GM19035 (cell line): ENCODE data around the gene RNF212B.
"Not testable (repeated sequence)": the region's sequence is repeated elsewhere in the genome, so short reads cannot be mapped to it uniquely, and the experiment has no call there.

Experiments used
- ATAC-seq: cut with Tn5 transposase; IDR thresholded peaks from one replicate; pipeline ENCODE4 v1.9.1; 2021; ENCODE audit not compliant: unreplicated experiment

The RNF212B gene

DNA sequence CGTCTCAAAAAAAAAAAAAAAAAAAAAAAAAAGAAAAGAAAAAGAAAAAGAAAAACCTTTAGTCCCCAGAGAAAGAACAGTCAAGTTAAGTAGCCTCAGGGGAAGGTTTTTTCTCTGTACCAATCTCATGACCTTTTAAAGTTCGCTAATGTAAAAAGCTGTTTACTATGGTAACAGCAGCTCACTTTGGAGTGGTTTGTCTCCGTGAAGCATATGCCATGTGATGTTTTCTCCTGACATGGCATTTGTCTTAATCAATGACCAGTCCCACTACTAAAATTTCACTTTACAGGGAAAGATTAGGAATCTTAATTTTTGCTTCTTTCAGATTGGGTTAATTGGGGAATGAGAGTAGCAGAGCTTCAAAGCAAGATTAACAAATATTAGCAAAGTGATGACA is 4.3 kb downstream of the RNF212B start:
- no peak for ATAC-seq

DNA sequence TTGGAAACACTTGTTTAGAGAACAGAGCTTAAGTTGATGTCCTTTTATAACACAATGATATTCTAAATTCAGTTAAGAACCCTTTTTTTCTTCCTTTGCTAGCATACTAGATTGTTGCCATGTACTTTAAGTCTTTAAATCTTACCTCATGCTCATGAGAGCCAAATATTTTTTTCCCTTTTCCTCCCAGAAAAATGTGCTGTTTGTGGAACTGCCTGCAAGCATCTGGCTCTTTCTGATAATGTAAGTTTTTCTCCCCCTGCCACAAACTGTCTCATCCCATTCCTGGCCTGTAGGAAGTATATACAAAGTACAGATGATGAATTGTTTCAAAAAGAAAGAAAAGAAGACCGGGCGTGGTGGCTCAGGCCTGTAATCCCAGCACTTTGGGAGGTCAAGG is 5.3 kb downstream of the RNF212B start:
- no peak for ATAC-seq

DNA sequence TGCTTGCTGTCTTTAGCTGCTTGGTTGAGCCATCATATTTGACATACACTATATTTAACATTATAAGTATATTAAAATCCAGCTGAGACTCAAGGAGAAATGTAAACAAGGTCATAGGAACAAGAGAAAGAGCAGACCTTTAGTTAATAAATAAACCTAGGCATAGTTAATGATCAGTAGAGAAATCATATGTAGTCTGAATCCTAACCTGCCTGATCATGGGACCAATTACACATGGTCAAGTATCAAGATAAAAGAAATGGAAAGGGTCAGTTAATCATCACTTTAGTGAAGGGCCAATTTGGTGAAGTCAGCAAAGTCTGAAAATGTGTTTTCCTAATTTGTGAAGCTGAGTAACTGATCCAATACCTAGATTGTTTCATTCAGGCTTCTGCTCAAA is 7.5 kb downstream of the RNF212B start:
- no peak for ATAC-seq

DNA sequence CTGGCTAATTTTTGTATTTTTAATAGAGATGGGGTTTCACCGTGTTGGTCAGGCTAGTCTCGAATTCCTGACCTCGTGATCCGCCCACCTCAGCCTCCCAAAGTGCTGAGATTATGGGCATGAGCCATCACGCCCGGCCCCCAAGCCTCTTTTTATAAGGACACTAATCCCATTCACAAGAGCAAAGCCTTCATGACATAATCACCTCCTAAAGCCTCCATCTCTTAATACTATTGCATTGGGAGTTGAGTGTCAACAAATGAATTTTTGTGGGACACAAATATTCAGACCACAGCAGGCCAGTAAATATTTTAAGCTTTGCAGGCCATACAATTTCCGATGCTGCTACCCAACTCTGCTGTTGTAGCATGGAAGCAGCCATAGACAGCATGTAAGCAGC is 10.9 kb downstream of the RNF212B start:
- ATAC-seq = no peak

DNA sequence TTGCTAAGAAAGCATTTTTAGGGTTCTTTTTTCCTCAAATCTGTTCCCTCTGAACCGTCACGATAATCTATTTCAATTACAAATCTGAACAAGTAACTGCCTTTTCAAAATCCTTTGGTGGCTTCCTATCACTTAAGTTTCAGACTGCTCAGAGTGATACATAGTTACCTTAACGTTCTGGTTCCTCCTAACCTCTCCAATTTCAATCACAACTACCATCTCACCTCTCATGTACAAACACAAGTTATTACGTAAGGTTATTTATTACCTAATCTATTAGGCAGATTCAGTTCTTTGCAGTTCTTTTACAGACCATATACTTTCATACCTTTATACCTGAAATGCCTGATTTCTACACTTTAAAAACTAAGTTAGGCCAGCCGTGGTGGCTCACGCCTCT is 12.1 kb downstream of the RNF212B start:
- no peak for ATAC-seq

DNA sequence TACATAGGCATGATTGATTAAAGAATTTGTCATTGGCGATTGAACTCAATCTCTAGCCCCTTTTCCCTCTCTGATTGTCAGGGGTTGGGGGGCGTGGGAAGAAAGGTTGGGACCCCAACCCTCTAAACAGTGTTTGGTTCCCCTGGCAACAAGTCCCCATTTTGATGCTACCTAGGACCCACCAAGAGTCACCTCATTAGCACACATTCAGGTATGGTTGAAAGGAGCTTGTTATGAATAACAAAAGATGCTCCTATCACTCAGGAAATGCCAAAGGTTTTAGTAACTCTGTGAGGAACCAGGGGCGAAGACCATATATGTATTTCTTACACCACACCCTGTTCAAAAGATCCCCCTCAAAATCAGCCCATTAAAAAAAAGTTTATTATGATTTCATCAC is 14.3 kb downstream of the RNF212B start:
- no peak for ATAC-seq

DNA sequence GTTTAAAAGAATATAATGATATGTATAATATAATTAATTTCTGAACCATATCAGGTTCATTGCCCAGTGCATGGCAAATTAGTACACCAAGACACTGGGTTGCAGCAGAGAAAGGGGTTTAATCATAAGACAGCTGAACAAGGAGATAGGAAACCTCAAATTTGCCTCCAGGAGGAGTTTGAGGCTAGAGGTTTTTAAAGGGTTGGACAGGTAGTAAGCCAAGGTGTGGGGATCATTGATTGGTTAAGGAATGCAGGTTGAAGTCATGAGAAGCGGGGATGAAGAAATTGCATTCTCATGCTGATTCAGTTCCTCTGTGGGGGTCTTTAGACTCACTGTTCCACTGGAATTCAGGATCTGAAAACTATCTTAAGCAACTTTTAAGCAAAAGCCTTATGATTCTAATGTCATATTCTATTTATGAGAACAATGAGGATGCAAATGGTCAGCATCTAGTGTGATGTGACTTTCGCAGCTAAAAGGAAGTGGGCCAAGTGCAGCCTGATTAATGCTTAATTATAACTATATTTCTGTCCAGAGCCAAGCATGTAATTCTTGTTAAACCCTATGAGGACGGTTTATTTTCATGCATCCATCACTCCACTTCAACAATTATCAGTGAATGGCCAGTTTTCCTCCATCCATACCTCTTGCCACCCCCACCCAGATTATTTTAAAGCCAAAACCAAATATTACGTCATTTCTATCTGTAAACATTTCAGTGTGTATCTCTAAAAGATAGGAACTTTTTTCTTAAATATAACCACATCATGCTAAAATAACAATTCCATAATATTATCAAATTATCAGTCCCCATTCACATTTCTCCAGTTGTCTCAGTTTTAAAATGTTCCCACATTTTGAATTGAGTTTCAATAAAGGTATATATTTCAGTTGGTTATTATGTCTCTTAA is 14.9 kb downstream of the RNF212B start:
- ATAC-seq = no peak

DNA sequence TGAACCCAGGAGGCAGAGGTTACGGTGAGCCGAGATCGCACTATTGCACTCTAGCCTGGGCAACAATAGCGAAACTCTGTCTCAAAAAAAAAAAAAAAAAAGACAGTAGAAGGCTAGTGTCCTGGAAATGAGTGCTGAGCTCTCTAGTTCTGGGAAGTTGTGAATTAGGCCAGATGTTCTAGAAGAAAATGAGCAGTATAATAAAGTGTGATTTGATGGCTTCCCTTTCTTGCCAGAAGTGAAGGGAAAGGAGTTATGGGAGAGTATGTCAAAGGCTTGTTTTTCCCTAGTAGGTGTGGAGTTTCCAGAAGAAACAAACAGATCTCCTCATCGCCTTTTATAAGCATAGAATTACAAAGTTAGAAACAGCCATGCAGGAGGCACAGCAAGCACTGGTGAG is 20.5 kb downstream of the RNF212B start:
- ATAC-seq = no peak

DNA sequence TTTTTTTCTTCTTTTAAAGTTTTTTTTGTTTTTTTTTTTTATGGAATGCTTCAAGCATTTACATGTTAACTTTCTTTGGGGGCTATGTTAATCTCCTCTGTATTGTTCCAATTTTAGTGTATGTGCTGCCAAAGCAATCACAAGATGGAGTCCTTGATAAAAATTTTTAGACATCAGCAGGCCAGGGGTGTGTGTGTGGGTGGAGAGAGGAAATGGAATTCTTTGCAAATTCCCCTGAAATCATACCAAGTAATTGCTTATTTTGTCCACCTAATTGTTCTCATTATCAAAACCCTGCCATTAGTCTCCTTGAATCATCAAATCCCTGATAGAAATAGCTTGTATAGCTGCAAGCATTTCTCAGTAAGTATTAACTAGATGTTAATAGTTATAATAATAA is 21.7 kb downstream of the RNF212B start:
- ATAC-seq = no peak

DNA sequence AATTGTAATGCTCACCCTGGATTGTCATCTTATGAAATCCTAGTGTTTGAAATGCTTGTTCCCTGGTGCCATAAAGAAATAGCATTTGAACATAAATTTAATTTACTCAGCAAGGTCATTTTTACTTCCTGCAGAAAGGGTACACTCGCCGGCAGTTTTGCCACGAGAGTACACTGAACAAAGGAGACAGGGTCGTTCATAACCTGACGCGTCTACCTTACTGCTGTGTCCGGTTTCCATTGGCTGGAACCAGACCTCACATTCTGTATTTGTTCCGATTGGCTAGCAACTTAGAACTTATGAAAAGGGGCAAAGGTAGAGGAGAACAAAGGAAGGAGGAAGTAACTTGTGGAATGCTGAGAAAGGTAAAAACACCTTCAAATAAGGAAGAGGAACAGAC is 23.1 kb downstream of the RNF212B start:
- ATAC-seq = not testable (repeated sequence)

DNA sequence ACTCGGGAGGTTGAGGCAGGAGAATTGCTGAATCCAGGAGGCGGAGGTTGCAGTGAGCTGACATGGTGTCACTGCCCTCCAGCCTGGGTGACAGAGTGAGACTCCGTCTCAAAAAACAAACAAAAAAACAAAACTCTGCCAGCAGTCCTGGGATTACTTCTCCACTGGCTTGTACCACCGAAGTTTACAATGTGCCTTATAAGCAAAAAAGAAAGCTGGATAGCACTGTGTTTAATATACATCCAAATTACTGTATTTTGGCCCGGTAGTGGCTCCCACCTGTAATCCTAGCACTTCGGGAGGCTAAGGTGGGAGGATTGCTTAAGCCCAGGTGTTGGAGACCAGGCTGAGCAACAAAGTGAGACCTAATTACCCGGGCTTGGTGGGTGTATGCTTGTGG is 31.5 kb downstream of the RNF212B start:
- no peak for ATAC-seq

DNA sequence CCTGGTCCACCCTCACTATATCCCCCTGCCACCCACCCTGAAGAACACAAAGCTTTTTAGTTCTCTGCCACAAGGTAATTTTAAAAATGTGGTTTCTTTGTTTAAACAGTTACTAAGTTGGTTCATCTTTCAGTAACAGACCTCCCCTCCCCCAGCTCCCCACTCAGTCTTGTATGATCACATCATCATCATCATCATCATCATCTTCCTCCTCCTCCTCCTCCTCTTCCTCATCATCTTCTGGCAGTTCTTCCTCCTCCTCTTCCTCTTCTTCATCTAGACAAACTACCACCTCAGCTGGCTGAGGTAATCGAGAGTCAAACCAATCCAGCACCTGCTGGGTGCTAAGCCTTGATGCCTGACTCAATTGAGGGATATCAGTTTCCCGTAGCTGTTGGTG is 37.7 kb downstream of the RNF212B start:
- no peak for ATAC-seq

DNA sequence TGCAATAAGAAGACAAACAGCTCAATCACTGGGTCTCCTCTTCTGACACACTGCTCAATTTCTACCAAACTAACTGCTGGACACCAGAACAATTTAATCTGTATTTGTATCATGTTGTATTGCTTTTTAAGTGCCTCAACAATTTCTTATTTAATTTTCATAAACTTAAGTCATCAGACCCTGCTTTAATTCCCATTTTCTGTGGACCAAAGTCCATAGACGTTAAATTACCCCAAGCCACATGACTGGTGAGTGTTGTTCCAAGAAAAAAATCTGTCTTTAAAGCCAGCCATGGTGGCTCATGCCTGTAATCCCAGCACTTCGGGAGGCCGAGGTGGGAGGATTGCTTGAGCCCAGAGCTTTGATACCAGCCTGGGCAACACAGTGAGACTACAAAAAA is 39.5 kb downstream of the RNF212B start:
- no peak for ATAC-seq

DNA sequence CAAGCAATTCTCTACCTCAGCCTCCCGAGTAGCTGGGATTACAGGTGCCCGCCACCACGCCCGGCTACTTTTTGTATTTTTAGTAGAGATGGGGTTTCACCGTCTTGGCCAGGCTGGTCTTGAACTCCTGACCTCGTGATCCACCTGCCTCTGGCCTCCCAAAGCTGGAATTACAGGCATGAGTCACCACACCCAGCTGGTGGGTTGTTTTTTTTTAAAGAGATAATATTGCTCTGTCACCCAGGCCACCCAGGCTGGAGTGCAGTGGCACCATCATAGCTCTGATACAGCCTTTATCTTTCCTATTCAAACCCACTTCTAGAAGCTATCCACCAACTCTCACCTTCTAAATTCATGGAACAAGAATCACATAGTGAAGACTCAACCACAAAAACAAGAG is 40.2 kb downstream of the RNF212B start:
- ATAC-seq = not testable (repeated sequence)

DNA sequence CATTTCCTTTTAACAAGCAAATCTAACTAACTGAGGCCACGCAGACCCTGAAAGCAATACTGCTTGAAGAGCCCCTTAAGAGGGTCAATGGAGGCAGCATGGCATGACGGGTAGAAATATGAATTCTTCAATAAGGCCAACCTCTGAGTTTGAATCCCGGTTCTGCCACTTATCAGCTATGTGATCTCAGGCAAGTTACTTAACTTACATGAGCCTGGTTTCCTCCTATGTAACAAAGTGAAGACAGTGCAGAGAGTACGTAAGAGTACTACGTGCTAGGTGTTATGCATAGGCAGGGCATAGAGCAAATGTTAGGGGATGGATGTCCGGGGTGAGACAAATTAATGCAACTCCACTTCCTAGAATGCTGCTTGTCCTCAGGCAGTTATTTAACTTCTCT is 43.5 kb downstream of the RNF212B start:
- no peak for ATAC-seq

DNA sequence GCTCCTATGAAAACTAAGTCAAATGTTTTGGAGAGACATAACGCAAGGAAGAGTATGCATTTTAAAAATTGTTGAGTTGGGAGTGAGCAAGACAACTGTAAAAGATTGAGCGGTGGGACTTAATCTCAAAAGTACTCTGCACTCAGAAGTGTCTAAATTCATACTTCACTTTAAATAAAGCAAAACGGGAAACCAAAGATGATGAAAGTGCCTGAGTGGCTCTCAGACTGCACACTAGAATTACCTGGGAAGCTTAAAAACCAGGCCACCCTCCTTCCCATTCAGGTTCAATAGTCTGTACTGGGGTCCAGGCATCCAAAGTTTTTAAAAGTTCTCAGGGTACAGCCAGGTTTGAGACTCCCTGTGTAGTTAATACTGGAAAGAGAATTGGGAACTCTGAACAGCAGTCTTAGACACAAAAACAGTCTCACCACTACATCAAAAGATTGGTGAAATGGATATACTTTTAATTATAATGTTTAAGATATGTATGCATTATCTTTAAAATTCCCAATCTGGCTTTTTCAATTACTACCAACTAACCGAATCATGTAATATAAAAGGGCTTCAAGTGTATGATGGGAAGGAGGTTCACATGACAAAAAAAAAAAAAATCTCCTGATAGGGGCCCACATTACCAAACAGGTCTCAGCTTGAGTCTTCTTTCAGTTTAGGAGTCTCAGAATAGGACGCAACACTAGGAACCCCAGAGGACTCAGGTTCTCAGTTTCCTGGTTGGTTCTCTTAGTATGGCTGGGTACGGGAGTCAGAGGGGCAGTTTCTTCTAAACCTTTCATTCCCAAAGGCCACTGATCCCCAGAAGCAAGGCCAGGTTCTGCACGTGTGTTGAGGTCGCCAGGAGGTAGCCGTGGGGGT is 47.2 kb downstream of the RNF212B start:
- no peak for ATAC-seq

DNA sequence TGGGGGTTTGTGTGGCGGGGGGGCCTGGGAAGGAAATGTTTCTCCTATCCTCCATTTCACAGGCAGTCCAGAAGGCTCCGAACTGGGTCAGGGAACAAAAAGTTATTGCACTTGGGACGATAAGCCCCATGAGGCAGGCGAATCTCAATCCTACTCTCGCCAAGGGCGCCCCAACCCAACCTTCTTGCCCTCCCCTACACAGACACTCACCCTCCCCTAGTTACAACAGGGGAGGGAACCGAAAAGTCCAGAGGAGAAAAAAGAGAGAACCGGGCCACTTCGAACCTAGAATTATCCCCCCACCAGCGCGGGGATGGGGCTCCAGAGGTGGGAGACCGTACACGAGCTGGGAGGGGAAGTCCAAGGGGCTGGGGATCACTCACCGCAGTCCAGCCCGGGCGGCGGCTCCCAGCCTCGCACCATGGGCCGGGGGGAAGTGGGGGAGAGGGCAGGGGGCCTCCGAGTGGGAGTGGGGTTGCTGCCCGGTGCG is 47.8 kb downstream of the RNF212B start:
- peak; percentile 25 for ATAC-seq

DNA sequence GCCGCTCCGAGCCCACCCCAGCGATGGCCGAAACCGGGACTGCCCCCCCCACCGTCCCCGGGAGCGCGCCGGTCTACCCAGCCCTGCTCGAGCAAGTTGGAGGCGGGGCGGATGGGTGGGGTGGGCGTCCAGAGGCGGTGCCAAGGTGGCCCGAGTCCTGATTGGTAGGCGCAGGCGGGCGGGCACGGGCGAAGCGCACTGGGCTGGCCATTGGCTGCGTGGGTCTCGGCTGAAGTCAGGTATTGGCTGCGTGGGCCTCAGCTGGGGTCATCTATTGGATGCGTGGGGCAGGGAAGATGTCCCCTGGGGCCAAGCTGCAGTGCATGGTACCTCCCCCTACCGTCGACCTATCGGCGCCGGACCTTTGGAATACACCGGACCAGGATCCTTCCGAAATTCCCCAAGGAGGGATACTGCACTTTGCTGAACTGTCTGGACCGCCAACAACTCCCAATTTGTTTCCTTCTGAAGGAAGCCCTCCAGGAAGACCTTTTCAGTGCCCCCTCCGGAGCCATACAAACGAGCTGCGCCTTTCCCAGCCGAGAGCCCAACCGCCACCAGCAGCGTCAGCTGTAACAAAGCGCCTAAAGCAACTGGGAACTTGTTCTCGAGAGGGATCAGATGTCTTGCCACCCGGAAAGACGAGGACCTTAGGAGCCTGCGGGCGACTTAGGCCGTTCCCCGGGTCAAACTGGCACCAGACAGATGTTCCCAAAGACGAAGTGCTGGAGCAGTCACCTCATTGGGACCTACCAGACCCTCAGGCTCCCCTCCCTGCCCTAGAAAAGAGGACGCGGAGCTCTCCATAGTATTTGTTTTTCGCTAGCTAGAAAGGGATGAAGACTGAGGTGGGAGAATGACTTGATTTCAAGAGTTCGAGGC is 48.5 kb downstream of the RNF212B start, which contains the start of gene HOMEZ:
Gene HOMEZ, minus strand, starts transcription at position 113 of the 882 bp plus-strand sequence. CDS start 180 bp downstream, outside the sequence.
- peak; percentile 99 for ATAC-seq

DNA sequence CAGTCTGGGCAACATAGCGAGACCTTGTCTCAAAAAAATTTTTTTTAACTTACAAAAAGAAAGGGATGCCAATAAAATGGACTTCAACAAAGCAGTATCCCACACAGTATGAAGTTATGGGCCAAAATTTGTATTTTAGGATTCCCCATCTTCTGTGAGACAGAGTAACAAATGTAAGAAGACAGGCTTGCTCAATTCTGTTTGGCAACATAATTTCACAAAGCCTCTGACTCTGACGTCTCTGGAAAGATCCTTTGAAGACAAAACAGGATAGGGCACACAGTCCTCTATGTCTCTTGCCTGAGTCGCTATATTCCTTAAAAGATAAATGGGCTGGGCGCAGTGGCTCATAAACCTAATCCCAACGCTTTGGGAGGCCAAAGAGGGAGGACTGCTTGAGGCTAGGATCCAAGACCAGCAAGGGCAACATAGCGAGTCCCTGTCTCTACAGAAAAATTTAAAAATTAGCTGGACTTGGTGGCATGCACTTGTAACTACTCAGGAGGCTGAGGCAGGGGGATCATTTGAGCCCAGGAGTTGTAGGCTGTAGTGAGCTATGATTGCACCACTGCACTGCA is 49.3 kb downstream of the RNF212B start:
- ATAC-seq = no peak
